Left lung (tissue), 10 donors: ENCODE measurements around the gene RTTN. TPM values are rescaled to one million over a fixed set of nuclear protein-coding genes. Genes with fewer than 3 reads are reported as not detected.

Experiments used
- ATAC-seq: fragments of 200-7000 bp; cut with Tn5 transposase; one replicate; pipeline ENCODE4 v1.9.1; 2020; ENCODE audit warnings: moderate library complexity
- DNase-seq, 4 donors: peaks; one replicate each; pipeline ENCODE4 v3.0.0-alpha.2; 2013 to 2020
- H3K27ac ChIP-seq, 2 donors: fragments of 200-600 bp; sonication (generic) in 1 of 2; one replicate each; pipeline versions ENCODE4 v1.5.0 to v1.8.0; 2020 to 2021
- H3K27me3 ChIP-seq, 2 donors: fragments of 200-600 bp; sonication (generic) in 1 of 2; one replicate each; pipeline versions ENCODE4 v1.5.0 to v1.8.0; 2020 to 2021
- H3K36me3 ChIP-seq, 2 donors: fragments of 200-600 bp; sonication (generic) in 1 of 2; one replicate each; pipeline versions ENCODE4 v1.5.0 to v1.8.0; 2020 to 2021
- H3K4me1 ChIP-seq, 2 donors: fragments of 200-600 bp; one replicate each; pipeline ENCODE4 v1.8.0; 2021
- H3K4me3 ChIP-seq, 2 donors: fragments of 200-600 bp; sonication (generic) in 1 of 2; one replicate each; pipeline versions ENCODE4 v1.5.0 to v1.8.0; 2020 to 2021; ENCODE audit warnings: mild to moderate bottlenecking in 1 of 2
- H3K9me3 ChIP-seq, 2 donors: fragments of 200-600 bp; sonication (generic) in 1 of 2; one replicate each; pipeline versions ENCODE4 v1.5.0 to v1.8.0; 2020 to 2021
- CTCF ChIP-seq, 2 donors: fragments of 200-600 bp; sonication (generic) in 1 of 2; IDR thresholded peaks; one replicate each; pipeline versions ENCODE4 v1.5.0 to v1.8.0; 2021; ENCODE audit warnings: antibody characterized with exemption in 2 of 2
- intact Hi-C, 2 donors: fragments of 100-400 bp; cut with DNase I; formaldehyde crosslinking; loops; one replicate each; pipeline versions ENCODE4 v1.11.2 to v1.14.2; 2022
- polyA plus RNA-seq, 6 donors: library from polyadenylated mRNA; unstranded; fragments of 120-200 nt; gene quantifications; one replicate each; pipeline ENCODE4 v1.2.1, GENCODE V29; 2013; ENCODE audit not compliant: insufficient read length in 6 of 6
- total RNA-seq, 2 donors: library from RNA; stranded (reverse); fragmentation: NEBNext Ultra II Directional; extraction: Animal tissue kit (Norgen Biotek cat#: 25700); gene quantifications; one replicate each; pipeline ENCODE4 v1.2.1, GENCODE V29; 2021
- donor health status: DM: no; HTN: yes; CAD: no.
- donor health status: DM: no; HTN: no; CAD: no.

Gene RTTN
- total and polyA plus RNA-seq, 8 donors: 9.8 to 25.4 (median 21.1) TPM

- no peak overlapping the region for H3K4me3 ChIP-seq
- no peaks in the 10 kb centered on the region for H3K36me3 ChIP-seq
- ATAC-seq (no peak), DNase-seq (no peak)
- no peak overlapping the region for H3K27ac ChIP-seq
- no peaks in the 10 kb centered on the region for H3K9me3 ChIP-seq
- intact Hi-C loops: no loop called here
- peaks cover 0 to 16% of the 10 kb centered on the region in 2 donors for H3K4me1 ChIP-seq
- TF ChIP-seq CTCF (IDR thresholded peaks at IDR 0.05): no peak
- no peaks in the 10 kb centered on the region for H3K27me3 ChIP-seq
Measured at GRCh38 chr18:70207181-70207580, 1.7 kb upstream of the RTTN start.

- H3K9me3 ChIP-seq: no peaks in the 10 kb centered on the region
- H3K4me3 ChIP-seq: no peak overlapping the region
- TF ChIP-seq CTCF (IDR thresholded peaks at IDR 0.05): no peak
- DNase-seq (no peak), ATAC-seq (no peak)
- no peak overlapping the region for H3K27ac ChIP-seq
- H3K4me1 ChIP-seq: peaks cover 0 to 12% of the 10 kb centered on the region in 2 donors
- peaks cover 0 to 36% of the 10 kb centered on the region in 2 donors for H3K36me3 ChIP-seq
- H3K27me3 ChIP-seq: no peaks in the 10 kb centered on the region
- intact Hi-C loops: no loop called here
Measured at GRCh38 chr18:70200286-70200685, 5.2 kb downstream of the RTTN start.

- no peak for ATAC-seq
Measured at GRCh38 chr18:70197844-70198243, 7.6 kb downstream of the RTTN start.

GRCh38 chr18:70197026-70197425 lies 8.5 kb downstream of the RTTN start:
- TF ChIP-seq CTCF (IDR thresholded peaks at IDR 0.05): no peak
- no peak overlapping the region for H3K27ac ChIP-seq
- no peaks in the 10 kb centered on the region for H3K4me1 ChIP-seq
- H3K4me3 ChIP-seq: no peak overlapping the region
- DNase-seq (no peak), ATAC-seq (no peak)
- intact Hi-C loops: loop anchor here in 1 of 2 donors (5.0 kb wide), 1 partner anchor 235 kb away; no protein-coding TSS in a partner anchor
- no peaks in the 10 kb centered on the region for H3K27me3 ChIP-seq
- H3K36me3 ChIP-seq: peaks cover 0 to 63% of the 10 kb centered on the region in 2 donors
- H3K9me3 ChIP-seq: no peaks in the 10 kb centered on the region

More at GRCh38 chr18:70197844-70198243, 7.6 kb downstream of the RTTN start:
- no peak for TF ChIP-seq CTCF (IDR thresholded peaks at IDR 0.05)
- Histone ChIP-seq H3K27me3 (no peaks in the 10 kb centered on the region), H3K9me3 (no peaks in the 10 kb centered on the region), H3K4me3 (no peak overlapping the region), H3K27ac (no peak overlapping the region), H3K36me3 (peaks cover 0 to 55% of the 10 kb centered on the region in 2 donors), H3K4me1 (no peaks in the 10 kb centered on the region)
- intact Hi-C loops: loop anchor here in 1 of 2 donors (5.0 kb wide), 1 partner anchor 234 kb away; no protein-coding TSS in a partner anchor
- no peak for DNase-seq

GRCh38 chr18:70195852-70196434 lies 9.5 kb downstream of the RTTN start:
- Histone ChIP-seq H3K4me1 (no peaks in the 10 kb centered on the region), H3K27me3 (no peaks in the 10 kb centered on the region), H3K27ac (no peak overlapping the region), H3K36me3 (peaks cover 0 to 71% of the 10 kb centered on the region in 2 donors), H3K9me3 (no peaks in the 10 kb centered on the region), H3K4me3 (no peak overlapping the region)
- DNase-seq: peak in 2 of 4 donors; percentile 19 to 37
- intact Hi-C loops: loop anchor here in 1 of 2 donors (5.0 kb wide), 1 partner anchor 236 kb away; no protein-coding TSS in a partner anchor
- peak; percentile 81 for ATAC-seq
- TF ChIP-seq CTCF (IDR thresholded peaks at IDR 0.05): peak; percentile 74 to 75
